Stimulated activated CD4-positive, alpha-beta T cell treated with anti-CD3 and anti-CD28 coated beads, Interleukin-2, amount 100 ng/mL, for 4 hours (primary cell): ENCODE data around the gene BHLHA15.

Experiments used
- DNase-seq: peaks from one replicate; pipeline ENCODE4 v3.0.0-alpha.2; 2020; ENCODE audit warnings: low read depth

BHLHA15 gene

DNA sequence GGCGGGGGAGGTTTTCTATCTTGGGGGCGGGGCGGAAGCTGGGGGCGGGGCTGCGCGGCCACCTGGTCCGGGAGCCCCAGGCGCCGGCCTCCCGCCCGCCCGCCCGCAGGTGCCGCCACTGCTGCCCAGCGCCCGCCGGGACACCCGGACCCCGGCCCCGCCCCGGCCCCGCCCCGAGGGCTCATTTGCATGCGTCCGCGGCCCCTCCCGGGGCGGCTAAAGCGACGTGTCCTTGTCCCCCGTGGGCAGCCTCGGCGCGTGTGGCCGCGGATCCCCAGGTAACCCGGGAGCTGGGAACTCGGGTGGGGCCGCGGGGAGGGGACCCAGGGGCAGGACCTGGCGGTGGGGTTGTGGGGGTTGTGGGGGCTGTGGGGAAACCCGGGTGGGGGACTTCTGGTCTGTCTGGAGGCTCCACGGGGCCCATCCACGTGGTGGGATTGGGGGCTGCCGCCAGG is at the start of gene BHLHA15:
TSS of gene BHLHA15 (plus strand) at position 219 of the 455 bp plus-strand sequence. CDS start 871 bp downstream, outside the sequence.
- no peak for DNase-seq

- no peak for DNase-seq
These were observed 48.5 kb upstream of the BHLHA15 start for GRCh38 chr7:98162758-98163157.

- DNase-seq, result no peak
These were observed 48.0 kb upstream of the BHLHA15 start for GRCh38 chr7:98163269-98163668.

DNA sequence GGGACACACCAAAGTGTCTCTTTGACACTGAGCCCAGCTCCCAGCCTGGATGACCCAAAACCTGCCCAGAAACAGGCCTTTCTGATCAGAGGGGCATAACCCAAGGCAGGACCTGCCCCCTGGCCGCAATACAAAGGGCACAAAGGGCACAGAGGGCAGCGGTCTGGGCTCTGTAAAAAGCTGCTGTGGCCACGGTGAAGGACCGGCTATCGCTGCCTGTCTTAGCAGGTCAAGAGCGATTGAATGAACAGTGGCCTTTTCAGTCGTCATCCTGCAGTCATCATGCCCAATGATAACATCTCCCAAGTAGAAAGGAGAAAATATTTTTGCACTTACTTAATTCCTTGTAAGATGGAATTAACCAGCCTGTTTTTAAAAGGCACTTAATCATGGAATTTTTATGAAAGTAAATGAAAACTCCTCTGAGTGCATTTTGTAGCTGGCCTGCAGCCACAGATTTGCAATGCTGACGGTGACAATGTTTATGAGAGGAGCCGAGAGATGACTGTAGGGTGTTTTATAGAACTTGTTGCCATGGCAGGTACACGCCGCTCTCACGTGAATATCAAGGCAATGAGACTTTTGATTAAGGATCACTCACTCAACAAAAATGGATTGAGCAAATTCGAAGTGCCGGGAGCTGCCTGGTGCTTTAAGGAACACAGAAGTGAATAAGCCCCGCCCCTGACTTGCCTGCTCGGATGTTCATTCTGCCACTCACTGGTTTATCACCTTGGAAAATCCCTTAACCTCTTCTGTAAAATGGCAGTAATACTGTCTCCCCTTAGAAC is 47.3 kb upstream of the BHLHA15 start:
- no peak for DNase-seq

GRCh38 chr7:98165827-98166667 is 45.2 kb upstream of the BHLHA15 start:
- peak; percentile 16 for DNase-seq

- no peak for DNase-seq
These were observed 44.6 kb upstream of the BHLHA15 start for GRCh38 chr7:98166668-98166970.

- DNase-seq, result no peak
These were observed 43.6 kb upstream of the BHLHA15 start for GRCh38 chr7:98167653-98168052.

DNA sequence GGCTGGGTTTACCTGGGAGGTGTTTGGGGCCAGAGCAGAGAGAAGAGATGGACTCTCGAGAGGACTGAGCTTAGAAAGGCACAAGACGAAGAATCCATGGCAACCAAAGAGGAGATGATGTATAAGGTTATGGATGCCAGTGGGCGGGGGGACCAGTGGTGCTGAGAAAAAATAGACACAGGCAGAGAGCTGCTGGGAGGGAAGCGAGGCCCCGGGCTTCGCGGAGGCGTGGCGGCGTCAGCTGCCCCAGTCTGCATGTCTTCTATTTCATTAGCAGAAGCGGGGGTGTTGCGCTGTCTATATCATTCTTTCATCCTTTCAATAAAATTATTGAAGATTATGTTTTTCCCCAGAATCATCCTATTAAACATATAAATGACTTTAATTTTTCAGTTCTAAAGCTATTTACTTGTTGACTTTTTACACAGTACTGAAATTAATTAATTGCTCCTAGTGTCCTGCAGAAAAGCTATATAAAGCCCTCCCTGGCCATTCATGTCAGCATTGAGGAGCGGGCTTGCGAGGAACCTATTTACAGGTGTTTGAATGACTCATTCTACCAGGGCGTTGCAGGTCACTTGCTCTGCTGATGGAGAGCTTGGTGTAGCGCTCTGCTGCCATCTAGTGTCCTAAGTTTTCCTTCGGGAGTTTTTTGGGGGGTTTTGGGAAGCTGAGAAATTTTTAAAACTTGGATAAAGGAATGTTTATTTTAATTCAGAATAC is 42.9 kb upstream of the BHLHA15 start:
- DNase-seq, result peak; percentile 61

DNA sequence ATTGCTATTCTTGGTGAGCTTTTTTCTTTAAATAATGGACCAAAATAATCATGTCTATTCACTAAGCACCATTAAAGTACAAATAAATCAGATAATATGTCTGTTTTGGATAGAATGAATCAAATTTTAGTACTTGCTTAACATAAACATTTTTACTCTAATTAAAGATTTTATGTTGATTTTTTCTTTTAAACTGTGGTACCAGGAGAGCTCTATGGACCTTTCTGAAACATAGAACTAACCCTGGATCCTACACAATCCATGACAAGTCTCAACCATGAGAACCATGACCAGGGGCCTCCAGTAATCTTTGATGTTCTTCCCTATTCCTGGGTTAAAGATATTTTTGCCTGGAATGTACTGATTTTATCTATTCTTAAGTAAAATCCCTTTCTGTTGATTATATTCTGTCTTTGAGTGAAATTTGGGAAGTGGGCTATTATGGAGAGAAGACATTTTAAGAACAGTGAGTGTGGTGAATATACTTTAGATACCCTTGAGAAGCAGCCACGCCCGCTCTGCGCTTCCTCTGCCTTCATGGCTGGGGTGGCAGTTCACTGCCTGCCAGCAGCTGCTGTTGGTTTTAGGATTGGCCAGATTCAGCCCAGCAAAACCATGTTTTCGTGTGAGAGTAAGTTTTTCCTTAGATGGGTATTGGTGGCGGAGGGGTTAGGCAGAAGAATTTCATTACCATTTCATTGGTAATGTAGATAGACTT is 42.2 kb upstream of the BHLHA15 start:
- no peak for DNase-seq

DNA sequence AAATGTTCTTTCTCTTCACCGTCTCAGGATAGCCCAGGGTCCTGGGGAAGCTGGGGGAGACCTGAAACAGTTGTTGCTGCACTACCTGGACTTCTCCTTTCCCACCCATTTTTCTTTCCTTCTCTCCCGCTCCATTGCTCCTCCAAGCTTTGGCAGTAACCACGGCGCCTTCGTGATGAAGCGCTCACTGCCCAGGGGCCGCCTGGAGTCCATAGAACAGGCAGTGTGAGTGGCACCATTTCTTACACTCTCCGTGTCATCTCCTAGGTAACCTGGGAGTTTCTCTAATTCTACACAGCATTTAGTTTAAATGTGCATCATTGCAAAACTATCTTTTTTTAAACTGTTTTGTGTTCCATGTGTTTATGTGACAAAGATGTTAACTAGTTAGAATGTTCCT is 40.3 kb upstream of the BHLHA15 start:
- no peak for DNase-seq

DNA sequence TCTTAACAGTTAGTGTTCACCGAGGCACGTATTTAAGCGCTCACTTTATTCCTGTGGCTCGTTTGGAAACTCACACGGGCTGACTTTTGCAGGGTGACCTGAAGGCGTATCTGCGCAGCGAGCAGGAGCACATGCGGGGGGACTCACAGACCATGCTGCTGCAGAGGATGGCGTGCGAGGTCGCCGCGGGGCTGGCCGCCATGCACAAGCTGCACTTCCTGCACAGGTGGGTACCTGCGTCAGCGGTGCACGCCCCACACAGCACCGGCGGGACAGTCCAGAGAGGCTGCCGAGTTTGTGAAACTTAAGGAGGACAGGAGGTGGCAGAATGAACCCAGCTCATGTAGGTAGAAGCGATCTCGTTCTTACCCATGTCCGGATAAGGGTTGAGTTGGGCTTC is 39.8 kb upstream of the BHLHA15 start:
- no peak for DNase-seq

DNA sequence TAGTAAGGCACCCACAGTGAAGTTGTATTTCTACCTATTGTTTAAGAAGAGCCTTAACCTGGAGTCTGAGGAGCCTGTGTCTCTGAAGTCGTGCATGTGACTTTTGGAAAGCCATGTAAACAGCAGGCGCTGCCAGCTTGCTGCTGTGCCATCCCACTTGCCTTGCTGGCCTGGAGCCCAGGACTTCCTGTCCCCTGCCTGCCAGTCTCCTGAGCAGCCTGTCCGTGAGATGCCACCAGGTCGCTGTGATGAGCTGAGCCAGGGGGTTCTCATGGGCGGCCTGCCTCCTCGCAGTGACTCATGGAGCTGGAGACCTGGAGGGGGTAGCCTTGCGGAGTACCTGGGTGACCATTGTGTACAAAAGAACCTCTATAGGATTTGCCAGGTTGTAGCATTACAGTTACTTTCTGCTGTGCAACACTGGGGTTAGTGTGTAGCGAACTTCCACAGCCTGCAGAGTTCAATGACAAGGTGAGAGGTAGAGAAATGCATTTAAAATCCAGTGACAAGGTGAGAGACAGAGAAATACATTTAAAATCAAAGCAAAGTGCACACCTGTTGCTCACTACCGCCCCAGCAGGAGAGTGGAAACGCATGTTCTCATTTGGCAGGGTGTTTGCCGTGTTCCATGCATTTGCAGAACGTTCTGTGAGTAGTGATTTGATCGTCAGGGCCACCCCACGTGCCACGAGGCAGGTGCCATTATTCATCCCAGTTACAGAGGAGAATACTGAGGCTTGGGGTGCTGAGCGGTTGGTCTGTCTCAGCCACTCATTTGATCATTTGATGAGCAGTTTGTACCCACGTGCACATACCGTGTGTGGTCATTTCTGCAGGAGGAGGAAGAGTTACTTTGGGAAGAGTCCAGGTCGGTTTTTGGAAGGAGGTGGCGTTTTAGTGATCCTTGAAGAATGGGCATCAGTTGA is 36.6 kb upstream of the BHLHA15 start:
- DNase-seq, result no peak

DNA sequence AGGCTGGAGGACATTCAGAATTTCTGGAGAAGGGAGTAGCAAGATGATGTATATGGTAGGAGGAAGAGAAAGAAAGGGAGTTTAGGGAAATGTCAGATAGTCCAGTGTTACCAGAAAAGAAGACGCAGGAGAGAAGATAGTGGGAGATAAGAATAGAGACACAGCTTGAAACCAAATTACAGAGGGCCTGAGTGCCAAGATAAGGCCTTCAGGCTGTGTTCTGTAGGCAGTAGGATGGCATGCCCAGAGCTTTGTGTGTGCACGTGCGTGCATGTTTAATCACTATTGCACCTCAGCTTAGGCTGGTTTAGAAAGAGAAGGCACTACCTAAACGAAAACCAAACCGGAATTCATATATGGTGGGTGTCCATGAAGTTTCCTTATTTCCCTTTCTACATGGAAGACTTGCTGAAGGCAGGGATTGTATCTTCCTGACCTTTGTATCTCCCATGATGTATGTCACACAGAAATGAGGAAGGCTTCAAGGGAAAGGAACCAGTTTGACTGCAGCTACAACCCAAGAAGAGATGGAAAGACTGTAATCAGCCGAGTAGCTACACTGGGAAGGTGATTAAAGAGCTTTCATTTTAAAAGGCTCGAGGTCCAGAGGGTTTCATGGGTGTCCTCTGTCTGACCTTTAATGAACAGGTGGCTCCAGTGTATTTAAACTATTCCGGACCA is 35.8 kb upstream of the BHLHA15 start:
- DNase-seq, result no peak

DNA sequence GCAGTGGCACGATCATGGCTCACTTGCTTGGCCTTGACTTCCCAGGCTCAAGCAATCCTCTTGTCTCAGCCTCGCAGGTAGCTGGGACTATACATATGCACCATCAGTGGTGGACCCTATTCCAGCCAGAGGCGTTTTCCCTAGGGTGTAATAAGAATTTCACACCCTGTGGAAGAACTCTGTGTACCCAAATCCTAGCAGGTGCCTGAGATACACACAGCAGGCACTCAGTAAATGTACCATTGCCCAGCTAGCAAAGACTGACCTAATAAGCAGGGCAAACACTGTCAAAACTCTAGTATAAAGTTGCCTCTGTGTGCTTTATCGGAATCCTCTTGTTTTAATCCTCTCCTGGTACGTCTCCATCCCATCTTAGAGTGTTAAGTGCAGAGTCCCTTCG is 33.7 kb upstream of the BHLHA15 start:
- no peak for DNase-seq

- DNase-seq, result no peak
These were observed 32.9 kb upstream of the BHLHA15 start for GRCh38 chr7:98178321-98178720.

DNA sequence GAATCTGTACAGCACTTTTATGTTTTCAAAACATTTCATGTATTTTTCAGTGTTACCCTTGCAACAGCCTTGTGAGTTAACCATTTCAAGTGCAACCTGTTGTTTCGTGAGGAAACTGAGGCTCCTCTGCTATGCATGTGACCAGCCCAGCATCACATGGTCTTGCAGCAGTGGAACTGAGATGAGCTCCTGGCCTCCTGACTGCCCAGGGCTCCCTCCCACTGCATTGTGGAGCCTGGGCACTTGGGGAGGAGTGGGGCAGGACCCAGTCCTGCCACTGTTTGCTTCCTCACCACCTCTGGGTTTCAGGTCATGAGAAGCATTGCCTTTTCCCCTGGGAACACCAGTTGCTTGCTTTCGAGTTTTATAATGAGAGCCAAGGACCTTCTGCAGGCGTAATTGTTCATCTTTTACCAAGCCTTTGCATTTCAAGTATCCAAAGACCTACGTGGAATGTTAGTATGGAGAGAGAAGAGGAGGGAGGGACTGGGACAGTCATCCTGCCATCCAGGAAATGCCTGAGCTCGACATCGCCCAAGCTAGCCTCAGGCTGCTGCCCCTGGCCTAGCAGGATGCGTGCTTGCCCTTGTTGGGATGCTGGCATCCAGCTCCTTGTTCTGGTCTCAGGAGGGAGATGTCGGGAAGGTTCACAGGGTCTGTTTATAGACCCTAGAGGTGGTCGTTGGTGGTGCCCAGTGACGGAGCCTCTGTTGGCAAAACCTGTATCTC is 32.3 kb upstream of the BHLHA15 start:
- no peak for DNase-seq

DNA sequence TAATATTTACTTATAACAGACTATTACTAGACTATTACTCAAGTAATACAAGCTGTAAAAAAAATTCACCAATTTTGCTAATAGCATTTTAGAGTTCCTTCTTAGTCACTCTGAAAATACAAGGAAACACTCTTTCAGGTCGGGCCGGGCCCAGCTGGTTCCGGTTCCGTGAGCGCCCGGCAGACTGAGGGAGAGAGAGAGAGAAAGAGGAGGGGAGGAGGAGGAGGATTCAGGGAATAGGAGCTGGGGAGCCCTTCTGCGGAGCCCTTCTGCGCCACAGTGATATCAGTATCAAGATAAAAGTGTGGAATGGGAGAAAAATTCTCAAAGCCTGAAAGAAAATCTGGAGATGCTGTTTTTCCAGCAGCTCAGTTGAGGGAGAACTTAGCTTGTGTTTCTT is 30.5 kb upstream of the BHLHA15 start:
- DNase-seq, result no peak

DNA sequence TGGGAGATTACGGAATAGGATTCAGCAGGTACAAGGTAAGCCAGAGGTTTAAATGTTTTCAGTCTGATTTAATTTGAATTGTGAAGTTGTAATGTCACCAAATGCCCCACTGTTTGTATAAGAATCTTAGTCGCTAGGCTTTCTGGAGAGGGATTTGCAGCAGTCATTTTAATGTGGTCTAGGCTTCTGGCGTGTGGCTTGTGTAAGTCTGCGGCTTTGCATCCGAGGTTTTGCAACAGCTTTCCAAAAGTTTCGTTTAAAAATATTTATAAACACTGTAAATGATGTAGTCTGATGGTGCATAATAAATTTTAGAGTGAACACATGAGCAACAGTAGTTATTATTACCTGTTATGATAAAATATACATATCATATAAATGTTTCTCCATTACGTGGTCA is 26.1 kb upstream of the BHLHA15 start:
- no peak for DNase-seq

GRCh38 chr7:98186452-98187137 is 24.6 kb upstream of the BHLHA15 start:
- DNase-seq, result no peak
